Measurements from ENCODE around the gene CYP4F8. TPM values are rescaled to one million over a fixed set of nuclear protein-coding genes. Genes with fewer than 3 reads are reported as not detected.

CYP4F8 gene
- not detected in 2 replicates for total RNA-seq (2011; cell fraction: chromatin; rRNA removed; ENCODE audit: low replicate concordance)
- total RNA-seq (2011; cell fraction: nucleolus; rRNA removed), result not detected in 2 replicates
- not detected in 2 replicates for total RNA-seq (2011; cell fraction: nucleoplasm; rRNA removed)
- total RNA-seq (2014; rRNA removed), result not detected in 2 replicates
- not detected in 2 replicates for total RNA-seq (2014; rRNA removed; fragmentation: Illumina TruSeq; extraction: Trizol)
- not detected in 2 replicates for total RNA-seq (2015; rRNA removed; fragmentation: Illumina TruSeq; extraction: Trizol)
- total RNA-seq (2021), result not detected in 2 replicates
- polyA plus RNA-seq (2011; rRNA removed), result not detected in 2 replicates
- not detected in 2 replicates for polyA plus RNA-seq (2011; cell fraction: cytosol; rRNA removed)
- polyA plus RNA-seq (2011; cell fraction: nucleus; rRNA removed), result not detected in 2 replicates
- not detected in 2 replicates for polyA plus RNA-seq (2012)
- not detected in 2 replicates for polyA plus RNA-seq (2014; fragmentation: Illumina TruSeq; extraction: Trizol)
- polyA plus RNA-seq (2014; fragmentation: Nextera tagmentation; extraction: Ambion mirVana), result not detected
- not detected in 2 replicates for polyA plus RNA-seq (2014; rRNA removed)
- polyA minus RNA-seq (2011; rRNA and poly(A)+ RNA removed), result not detected in 2 replicates
- not detected in 2 replicates for polyA minus RNA-seq (2011; cell fraction: cytosol; rRNA and poly(A)+ RNA removed)
- not detected in 2 replicates for polyA minus RNA-seq (2011; cell fraction: nucleus; rRNA and poly(A)+ RNA removed)
- not detected for Bru-seq, nascent RNA
- not detected for BruChase-seq, experiment 1, labeled RNA remaining after a 2-hour chase
- BruChase-seq, experiment 2, labeled RNA remaining after a 6-hour chase, result not detected
- long read RNA-seq, experiment 1, result 0 reads
- long read RNA-seq, experiment 2, result 0 reads
- long read RNA-seq, experiment 3, result 0 reads

GRCh38 chr19:15614507-15615379, at the start of gene CYP4F8:
Gene CYP4F8 (plus strand): TSS chr19:15615218. CDS start chr19:15615617, 399 bp downstream.
- no TSS peak for BruUV-seq (replicated peaks)
- Histone ChIP-seq H3K9ac (ENCODE audit: insufficient read depth in 1 of 2, low read depth in 2 of 2, low read length in 2 of 2) (no peak within 1 kb of the TSS), H3K27me3 (ENCODE audit: control insufficient read depth in 2 of 2, insufficient read depth in 2 of 2, low read length in 2 of 2) (peaks cover 0 to 6% of the 10 kb centered on the region in 2 experiments; a peak in 2 of 5 replicates), H3K4me3 (no peak within 1 kb of the TSS), H3K4me1 (replicated peaks in 1 of 2; ENCODE audit: control insufficient read depth in 2 of 2, insufficient read depth in 2 of 2, low read length in 2 of 2) (peaks cover 0 to under 1% of the 10 kb centered on the region in 2 experiments; a peak in 1 of 5 replicates), H3K27ac (ENCODE audit: extremely low read depth, low read depth, low read length) (no peak within 1 kb of the TSS), H3K79me2 (ENCODE audit: control insufficient read depth, insufficient read depth, low read length) (no peaks in the 10 kb centered on the region), H3K36me3 (ENCODE audit: control insufficient read depth, insufficient read depth, low read length) (no peaks in the 10 kb centered on the region), H2AFZ (ENCODE audit: low read depth, low read length) (no peak within 1 kb of the TSS), H4K20me1 (replicated peaks; ENCODE audit: control insufficient read depth, insufficient read depth, low read length) (no peaks in the 10 kb centered on the region; the same call in 1 of the 2 replicates), H3K9me3 (replicated peaks; ENCODE audit: control insufficient read depth, insufficient read depth, low read depth, low read length) (no peaks in the 10 kb centered on the region), H3K9me1 (ENCODE audit: control insufficient read depth, insufficient read depth, low read length) (no peaks in the 10 kb centered on the region), H3K4me2 (ENCODE audit: insufficient read depth, low read length) (no peak within 1 kb of the TSS)
- CTCF ChIA-PET (ENCODE audit: low intra/inter-chr PET ratio), result no interaction called here
- POLR2A ChIA-PET, result no interaction called here
- 0% methylated on average over 7 of the region's 8 CpGs for WGBS (ENCODE audit: insufficient coverage, low coverage, missing lambda C conversion rate)
- TF ChIP-seq ZNF699 (CRISPR knock-in tag; IDR thresholded peaks at IDR 0.05; ENCODE audit: insufficient replicate concordance), result no peak
- TF ChIP-seq TBL1XR1 (IDR thresholded peaks at IDR 0.05; ENCODE audit: low read length in 2 of 2), result no peak
- TF ChIP-seq NFRKB (IDR thresholded peaks at IDR 0.05; ENCODE audit: low read depth), result no peak
- ATAC-seq (no peak), FAIRE-seq (no peak), DNase-seq (ENCODE audit: extremely low read depth in 1 of 4, low spot score in 3 of 4) (no peak)
- intact Hi-C loops (cut with micrococcal nuclease) (no loop called here), in situ Hi-C loops (cut with MboI) (loop anchor here (25.0 kb wide), 1 partner anchor 773 kb away; no protein-coding TSS in a partner anchor)
